GM12878 (cell line): ENCODE data around the gene HERPUD1. TPM values are rescaled to one million over a fixed set of nuclear protein-coding genes. Genes with fewer than 3 reads are reported as not detected.

Experiments used
- ATAC-seq: fragments of 200-7000 bp; cut with Tn5 transposase; 3 replicates; pipeline ENCODE4 v1.9.1; 2020; ENCODE audit warnings: mild to moderate bottlenecking, moderate library complexity
- BruUV-seq: library from RNA; stranded (reverse); fragments of 400-500 nt; replicated peaks from 2 replicates; lab custom pipeline; 2021; lab: Mats Ljungman, UMichigan
- CTCF ChIA-PET: fragments of 300-600 bp; sonication (Branson Sonifier 250); formaldehyde crosslinking; extraction: SDS; loops from one replicate; lab custom pipeline; 2021; ENCODE audit warnings: inconsistent platforms; lab: Yijun Ruan, JAX
- POLR2A ChIA-PET: fragments of 350-600 bp; formaldehyde crosslinking; extraction: SDS; loops from one replicate; lab custom pipeline; 2021; ENCODE audit warnings: inconsistent platforms; lab: Charles Lee
- RAD21 ChIA-PET: fragments of 300-600 bp; sonication (Branson Sonifier 250); formaldehyde crosslinking; loops from one replicate; lab custom pipeline; 2023; ENCODE audit warnings: antibody characterized with exemption; ENCODE audit not compliant: unreplicated experiment; lab: Charles Lee
- SMC1A ChIA-PET: fragments of 300-600 bp; sonication (Branson Sonifier 250); formaldehyde crosslinking; loops from one replicate; lab custom pipeline; 2023; ENCODE audit not compliant: unreplicated experiment, uncharacterized antibody; lab: Charles Lee
- DNase-seq: peaks from one replicate; pipeline ENCODE4 v3.0.0-alpha.2; 2011; ENCODE audit warnings: low read depth, low spot score
- FAIRE-seq: peaks from 3 replicates; lab custom pipeline; 2011; peaks lifted over from hg19 to GRCh38; lab: Jason Lieb, UNC
- H2AFZ ChIP-seq: 2 replicates; pipeline ENCODE4 v1.6.0; 2011; ENCODE audit warnings: low read depth, low read length, control low read depth; ENCODE audit not compliant: control insufficient read depth
- H3K27ac ChIP-seq: 2 replicates; pipeline ENCODE4 v1.5.1; 2011; ENCODE audit warnings: control low read depth; ENCODE audit not compliant: control insufficient read depth, insufficient read depth
- H3K27me3 ChIP-seq, 2 experiments: replicated peaks in 1 of 2; 2 replicates each; pipeline versions ENCODE4 v1.6.0 to v1.6.1; 2011; ENCODE audit warnings: low read length in 1 of 2; ENCODE audit not compliant: control insufficient read depth in 2 of 2, insufficient read depth in 2 of 2
- H3K36me3 ChIP-seq, 2 experiments: 2 replicates each; pipeline ENCODE4 v1.5.1; 2011; ENCODE audit warnings: low read length in 1 of 2; ENCODE audit not compliant: control insufficient read depth in 2 of 2, insufficient read depth in 2 of 2
- H3K4me1 ChIP-seq: 2 replicates; pipeline ENCODE4 v1.6.1; 2011; ENCODE audit warnings: mild to moderate bottlenecking, low read length, moderate library complexity, mixed read lengths; ENCODE audit not compliant: control insufficient read depth, insufficient read depth
- H3K4me2 ChIP-seq: 2 replicates; pipeline ENCODE4 v1.6.0; 2011; ENCODE audit warnings: control low read depth; ENCODE audit not compliant: control insufficient read depth, insufficient read depth
- H3K4me3 ChIP-seq: fragments of 200-600 bp; sonication (generic); 2 replicates; pipeline ENCODE4 v1.5.1; 2016
- H3K79me2 ChIP-seq: 2 replicates; pipeline ENCODE4 v1.6.0; 2011; ENCODE audit warnings: low read length; ENCODE audit not compliant: control insufficient read depth, insufficient read depth
- H3K9ac ChIP-seq: 2 replicates; pipeline ENCODE4 v1.8.0; 2011; ENCODE audit warnings: low read length, control low read depth, mixed read lengths; ENCODE audit not compliant: control insufficient read depth, insufficient read depth
- H3K9me3 ChIP-seq: replicated peaks from 3 replicates; pipeline ENCODE4 v1.5.1; 2011; ENCODE audit warnings: mild to moderate bottlenecking, low read length; ENCODE audit not compliant: control insufficient read depth, insufficient read depth
- H4K20me1 ChIP-seq: 2 replicates; pipeline ENCODE4 v1.6.0; 2011; ENCODE audit not compliant: control insufficient read depth, insufficient read depth
- ATF7 ChIP-seq: fragments of 450-650 bp; IDR thresholded peaks from 2 replicates; pipeline ENCODE4 v1.6.1; 2016; ENCODE audit warnings: low read depth, mild to moderate bottlenecking
- DPF2 ChIP-seq: fragments of 450-650 bp; IDR thresholded peaks from 2 replicates; pipeline ENCODE4 v1.6.1; 2017; ENCODE audit warnings: mild to moderate bottlenecking
- MEF2B ChIP-seq: fragments of 450-650 bp; IDR thresholded peaks from 2 replicates; pipeline ENCODE4 v1.6.1; 2018; ENCODE audit warnings: mild to moderate bottlenecking, moderate library complexity; ENCODE audit not compliant: partially characterized antibody, poor library complexity, severe bottlenecking
- NFXL1 ChIP-seq: fragments of 450-650 bp; IDR thresholded peaks from 2 replicates; pipeline ENCODE4 v1.6.1; 2017; ENCODE audit warnings: antibody characterized with exemption, mild to moderate bottlenecking, borderline replicate concordance
- PRDM15 ChIP-seq: fragments of 450-650 bp; formaldehyde crosslinking; IDR thresholded peaks from 2 replicates; pipeline ENCODE4 v1.4.0; 2020; ENCODE audit warnings: mild to moderate bottlenecking, moderate library complexity
- RUNX3 ChIP-seq: IDR thresholded peaks from 2 replicates; pipeline ENCODE4 v1.6.1; 2012; ENCODE audit warnings: low read length, inconsistent platforms
- ZBTB4 ChIP-seq: fragments of 450-650 bp; formaldehyde crosslinking; IDR thresholded peaks from 2 replicates; pipeline ENCODE4 v1.4.0; 2022; ENCODE audit warnings: mild to moderate bottlenecking, moderate library complexity
- ZNF24 ChIP-seq: fragments of 450-650 bp; IDR thresholded peaks from 2 replicates; pipeline ENCODE4 v1.6.1; 2017; ENCODE audit warnings: antibody characterized with exemption, mild to moderate bottlenecking
- ZNF592 ChIP-seq: fragments of 450-650 bp; IDR thresholded peaks from 2 replicates; pipeline ENCODE4 v1.6.1; 2017; ENCODE audit warnings: mild to moderate bottlenecking, moderate library complexity
- WGBS: methylation state at CpG from one replicate; pipeline ENCODE4 v1.1.6; 2016; ENCODE audit warnings: low lambda C conversion rate; ENCODE audit not compliant: insufficient replicate concordance, insufficient coverage; ENCODE audit errors: missing lambda C conversion rate; 5-methylcytosine and 5-hydroxymethylcytosine counted together
- in situ Hi-C: fragments of 300-500 bp; cut with MboI; formaldehyde crosslinking; loops from 9 replicates; pipeline ENCODE4 v1.14.3; 2018; ENCODE audit warnings: mixed read lengths
- intact Hi-C: fragments of 100-400 bp; cut with micrococcal nuclease; formaldehyde crosslinking; loops from one replicate; pipeline ENCODE4 v1.14.2; 2022; ENCODE audit not compliant: unreplicated experiment
- polyA plus RNA-seq, 11 experiments: library from polyadenylated mRNA; depleted of rRNA in 4 of 11; unstranded in 6 of 11; stranded (reverse) in 5 of 11; fragments of >200 nt; fragmentation: Nextera tagmentation in 4 of 11; fragmentation: Illumina TruSeq in 1 of 11; extraction: Ambion mirVana in 4 of 11; extraction: Trizol in 1 of 11; gene quantifications; 1 replicate in 1 of 11; 2 replicates in 10 of 11; pipeline versions ENCODE4 v1.2.1 to v1.2.3, GENCODE V29; 2011 to 2016; ENCODE audit warnings: inconsistent platforms in 2 of 11, missing spikeins in 2 of 11, low read depth in 1 of 11
- total RNA-seq, 4 experiments: library from RNA; depleted of rRNA in 3 of 4; stranded (reverse); fragments of >200 nt in 3 of 4; fragmentation: Illumina TruSeq in 1 of 4; extraction: Trizol in 1 of 4; gene quantifications; 2 replicates each; pipeline versions ENCODE4 v1.2.1 to v1.2.3, GENCODE V29; 2013 to 2021

The HERPUD1 gene
- total and polyA plus RNA-seq, 10 of the 15 experiments (the other 5 are each of a cell fraction or from before 2014, with no cell fraction given): 32.6 to 212 (median 122) TPM

GRCh38 chr16:56972403-56973293 is 40.7 kb downstream of the HERPUD1 start:
- H3K4me1 ChIP-seq: peaks cover 46% of the 10 kb centered on the region
- TF ChIP-seq ZBTB4 (CRISPR knock-in tag) (no peak), DPF2 (peak; percentile 41; the same call in 1 of the 2 replicates), PRDM15 (CRISPR knock-in tag) (no peak), ZNF592 (peak; percentile 52; the same call in 1 of the 2 replicates), MEF2B (peak; percentile 44), ZNF24 (peak; percentile 57; the same call in 1 of the 2 replicates), NFXL1 (no peak), RUNX3 (0 out of 2 replicates have a peak, but pooled peaks have one; percentile 21), ATF7 (no peak)

More at GRCh38 chr16:56972403-56973293, 40.7 kb downstream of the HERPUD1 start:
- ChIA-PET POLR2A (interaction anchor here (0.6 to 17.6 kb wide), 13 partner anchors 11 to 73 kb away, joined by 3 to 343 read pairs (median 5); partner anchors contain the start of gene NLRC5), RAD21 (interaction anchor here (1.2 to 22.4 kb wide), 6 partner anchors 10 to 73 kb away, joined by 4 to 473 read pairs (median 72); partner anchors contain the start of gene NLRC5), SMC1A (interaction anchor here (0.6 to 31.6 kb wide), 12 partner anchors 8 to 80 kb away, joined by 3 to 604 read pairs (median 10); partner anchors contain the start of genes CETP and NLRC5), CTCF (interaction anchor here (0.8 to 19.4 kb wide), 9 partner anchors 6 to 73 kb away, joined by 3 to 420 read pairs (median 17); partner anchors contain the start of genes CETP and NLRC5)
- Histone ChIP-seq H2AFZ (no peak overlapping the region), H3K27ac (no peak overlapping the region), H3K79me2 (no peaks in the 10 kb centered on the region), H3K9ac (no peak overlapping the region), H3K9me3 (no peaks in the 10 kb centered on the region), H4K20me1 (no peaks in the 10 kb centered on the region), H3K27me3 (no peaks in the 10 kb centered on the region), H3K4me2 (peak overlapping the region; percentile 46; the same call in 1 of the 2 replicates), H3K4me3 (no peak overlapping the region), H3K36me3 (no peaks in the 10 kb centered on the region)
- FAIRE-seq (peak; percentile 44), DNase-seq (no peak), ATAC-seq (peak; percentile 40)
- intact Hi-C loops: loop anchor here (5.0 kb wide), 1 partner anchor 215 kb away; the partner anchor contains the start of genes PSME3IP1 and RSPRY1
- no TSS peak for BruUV-seq
- 42% methylated on average over 18 of the region's 18 CpGs for WGBS
- in situ Hi-C loops: loop anchor here (5.0 kb wide), 1 partner anchor 70 kb away; no protein-coding TSS in a partner anchor
